Activated CD8-positive, alpha-beta memory T cell treated with anti-CD3 and anti-CD28 coated beads for 4 hours (primary cell): ENCODE data around the gene NFAT5.

ENCODE experiments used
- DNase-seq, 2 donors: peaks; one replicate each; pipeline ENCODE4 v3.0.0-alpha.2; 2020; ENCODE audit warnings: low read depth in 2 of 2

Gene NFAT5

DNA sequence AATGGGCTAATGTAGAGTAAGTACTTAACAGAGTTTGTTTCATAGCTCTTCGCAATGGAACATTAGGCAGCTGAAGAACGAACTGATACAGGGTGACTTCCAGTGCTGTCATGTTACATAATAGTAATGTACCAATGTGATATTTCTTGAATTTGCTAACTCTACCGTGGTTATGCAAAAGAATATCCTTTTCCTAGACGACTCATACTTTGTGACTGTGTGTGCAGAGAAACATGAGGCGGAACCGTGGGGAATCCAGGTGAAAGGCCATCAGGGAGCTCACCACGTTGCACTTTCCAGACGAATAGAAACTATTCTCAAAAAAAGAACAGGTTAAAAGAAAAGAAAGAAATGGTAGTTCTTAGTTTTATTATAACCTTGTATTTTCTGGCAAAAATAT, 175.8 kb downstream of the NFAT5 start:
- DNase-seq: no peak

DNA sequence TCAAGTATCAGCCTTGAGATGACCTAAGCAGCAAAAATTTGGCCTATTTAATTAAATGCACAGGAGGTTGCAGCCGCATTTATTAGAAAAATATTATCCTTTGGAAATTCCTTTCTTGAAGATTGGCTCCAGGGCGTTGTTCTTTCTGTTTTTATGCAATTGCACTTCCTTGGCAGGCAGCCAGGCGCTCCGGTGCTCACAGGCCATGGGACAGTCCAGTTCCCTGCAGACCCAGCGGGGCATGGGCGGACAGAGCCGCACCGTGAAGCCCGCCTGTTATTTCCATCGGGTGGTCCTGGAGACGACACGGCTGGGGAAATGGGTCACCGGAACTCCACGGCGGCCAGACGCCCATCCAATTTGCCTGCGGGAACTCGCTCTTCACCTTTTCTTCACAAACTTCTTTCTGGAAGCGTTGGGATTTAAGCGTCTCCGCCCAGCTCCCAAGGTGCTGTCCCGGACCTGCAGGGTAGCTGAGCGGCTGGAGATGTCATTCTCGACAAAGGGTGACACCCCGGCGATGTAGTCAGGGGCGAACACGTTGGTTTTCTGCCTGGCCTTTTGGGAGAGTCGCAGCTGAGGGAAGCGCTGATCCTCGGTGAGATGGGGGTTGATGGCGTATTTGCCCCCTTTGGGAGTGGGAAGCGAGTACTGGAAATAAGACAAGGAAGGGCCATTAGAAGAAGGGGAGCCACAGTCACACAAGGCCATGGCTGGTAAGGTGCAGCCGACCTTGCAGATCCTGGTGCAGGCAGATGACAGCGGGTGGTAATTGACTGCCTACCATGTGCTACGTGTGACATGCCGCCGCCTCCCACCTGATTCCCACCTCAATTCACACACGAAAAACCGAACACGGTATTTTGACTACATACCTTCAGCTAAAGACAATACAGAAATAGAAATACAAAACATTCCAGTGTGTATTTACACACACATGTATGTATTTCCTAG, 176.5 kb downstream of the NFAT5 start:
- DNase-seq: no peak

DNA sequence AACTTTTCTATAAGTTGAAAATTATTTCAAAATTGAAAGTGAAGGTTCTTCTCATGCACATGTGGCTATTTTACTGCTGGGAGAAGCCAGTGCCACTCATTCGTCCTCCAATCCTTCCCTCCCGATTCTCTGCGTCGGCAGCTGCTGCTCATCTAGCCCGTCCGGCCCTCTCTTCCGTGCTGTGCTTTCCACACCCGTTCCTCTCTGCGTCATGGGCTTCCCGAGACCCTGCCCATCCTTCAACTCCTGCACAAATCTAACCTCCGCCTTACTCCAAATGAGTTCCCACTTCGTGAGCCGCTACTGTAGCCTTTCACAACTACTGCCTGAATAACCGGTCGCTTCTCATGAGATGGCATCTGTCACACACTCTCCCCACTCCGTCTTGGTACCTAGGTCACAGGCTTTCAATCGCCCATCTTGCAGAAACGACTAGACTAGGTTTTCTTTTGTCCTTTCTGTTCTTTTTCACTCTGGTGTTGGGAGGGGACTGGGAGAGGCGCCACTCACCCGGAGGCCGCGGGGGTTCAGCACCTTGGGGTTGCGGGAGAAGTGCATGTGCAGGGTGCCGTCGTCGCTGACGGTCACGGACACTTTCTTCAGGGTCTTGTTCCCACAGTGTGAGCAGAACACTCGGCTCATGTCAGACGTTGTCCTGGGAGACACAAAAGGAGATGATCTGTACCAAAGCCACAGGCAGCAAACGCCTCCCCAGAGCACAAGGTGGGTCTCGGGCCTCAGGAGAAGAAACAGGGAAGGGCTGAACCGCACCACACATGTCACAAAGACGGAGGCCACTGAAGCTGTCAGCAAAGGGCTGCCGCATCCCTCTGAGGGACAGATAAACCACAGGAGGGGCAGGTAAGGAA, 178.8 kb downstream of the NFAT5 start:
- no peak for DNase-seq

DNA sequence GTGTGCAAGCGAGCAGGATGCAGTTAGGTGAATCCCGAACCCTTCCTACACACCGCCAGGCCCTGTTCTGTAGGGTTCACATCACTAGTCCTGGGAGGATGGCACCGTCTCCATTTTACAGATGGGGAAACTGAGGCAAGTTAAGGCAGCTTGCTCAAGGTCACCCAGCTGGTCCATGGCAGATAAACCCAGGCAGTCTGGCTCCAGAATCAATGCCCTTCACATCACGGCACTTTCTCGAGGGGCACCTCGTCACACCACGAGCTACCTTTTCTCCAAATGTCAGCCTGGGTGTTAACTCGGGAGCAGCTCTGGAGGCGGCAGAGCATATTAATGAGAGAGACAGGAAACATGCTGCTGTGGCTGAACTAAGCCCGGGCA, 179.5 kb downstream of the NFAT5 start:
- no peak for DNase-seq

DNA sequence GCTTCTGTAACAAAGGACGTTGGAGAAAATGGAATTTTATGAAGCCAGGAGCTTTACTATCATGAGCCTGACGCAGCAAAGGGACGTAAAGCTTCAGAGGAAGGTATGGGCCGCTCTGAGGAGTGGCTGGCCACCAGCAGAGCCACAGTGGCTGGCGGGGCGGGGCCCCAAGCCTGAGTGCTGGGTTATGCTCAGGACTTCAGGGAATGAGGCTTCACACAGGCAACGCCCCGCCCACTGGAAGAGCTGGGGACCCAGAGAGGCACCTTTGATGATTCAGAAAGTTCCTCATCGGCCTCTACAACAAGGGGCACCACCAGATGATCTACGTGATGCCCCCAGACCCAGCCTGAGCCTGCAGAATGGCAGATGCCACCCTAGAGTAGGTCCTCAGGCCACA, 180.2 kb downstream of the NFAT5 start:
- no peak for DNase-seq

DNA sequence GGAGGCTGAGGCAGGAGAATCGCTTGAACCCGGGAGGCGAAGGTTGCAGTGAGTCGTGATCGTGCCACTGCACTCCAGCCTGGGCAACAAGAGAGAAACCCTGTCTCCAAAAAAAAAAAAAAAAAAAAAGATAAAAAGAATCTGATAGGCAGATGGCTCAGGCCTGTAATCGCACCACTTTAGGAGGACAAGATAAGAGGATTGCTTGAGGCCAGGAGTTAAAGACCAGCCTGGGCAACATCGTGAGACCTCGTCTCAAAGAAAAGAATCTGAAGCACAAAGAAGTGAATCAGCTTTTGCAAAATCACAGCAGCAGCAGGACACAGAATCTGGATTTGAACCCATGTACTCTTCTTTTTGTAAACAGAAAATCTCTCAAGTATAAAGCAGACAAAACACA, 181.3 kb downstream of the NFAT5 start:
- DNase-seq: no peak

DNA sequence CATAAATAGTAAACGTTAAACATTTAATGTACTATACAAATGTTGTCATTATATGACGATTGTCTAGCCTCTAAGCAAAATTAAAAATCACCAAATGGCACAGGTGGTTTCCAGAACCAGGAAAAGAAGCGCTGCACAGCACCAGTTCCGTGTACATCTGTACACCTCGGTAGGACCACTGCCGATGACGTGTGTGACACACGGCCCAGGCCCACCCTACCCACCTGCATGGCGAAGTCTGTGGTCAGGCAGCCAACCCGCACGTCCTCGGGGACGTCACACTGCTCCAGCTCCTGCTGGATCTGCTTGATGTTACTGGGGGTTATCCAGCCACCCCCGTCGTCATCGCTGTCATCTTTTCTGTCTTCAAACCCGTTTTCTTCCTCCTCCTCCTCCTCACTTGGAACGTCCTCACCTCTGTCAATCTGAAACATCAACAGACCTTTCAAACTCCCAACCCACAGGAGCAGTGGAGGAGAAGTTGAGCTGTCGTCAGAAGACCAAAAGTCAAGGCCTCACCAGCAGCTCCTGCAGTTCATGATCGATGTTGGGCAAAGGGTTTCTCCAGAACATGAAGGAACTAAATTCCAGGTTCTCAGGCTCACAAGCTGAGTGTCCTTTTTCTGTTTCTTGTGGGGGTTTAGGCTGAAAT, 183.1 kb downstream of the NFAT5 start:
- no peak for DNase-seq

DNA sequence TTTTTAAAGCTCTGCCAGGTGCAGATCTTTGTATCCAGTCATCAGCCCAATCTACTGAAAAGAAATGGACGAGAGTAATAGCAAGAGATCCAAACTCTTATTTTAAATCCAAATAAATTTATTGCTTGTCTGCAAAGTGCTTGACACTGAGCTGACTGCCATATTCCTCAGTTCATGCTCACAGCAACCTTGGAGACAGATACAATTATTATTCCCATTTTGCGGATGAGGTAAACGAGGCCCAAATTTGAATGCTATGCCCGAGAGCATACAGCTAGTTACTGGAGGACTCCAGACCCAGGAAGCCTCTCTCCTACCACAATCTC, 188.3 kb downstream of the NFAT5 start:
- DNase-seq: no peak
